B cell (primary cell): ENCODE results near the gene IGFLR1. TPM values are rescaled to one million over a fixed set of nuclear protein-coding genes. Genes with fewer than 3 reads are reported as not detected.

ENCODE experiments used
- ATAC-seq: fragments of 200-7000 bp; cut with Tn5 transposase; one replicate; pipeline ENCODE4 v1.10.0; 2021; ENCODE audit warnings: low read depth, mild to moderate bottlenecking, moderate number of reproducible peaks, moderate library complexity
- CTCF ChIA-PET: fragments of 350-600 bp; sonication (Branson Sonifier 250); formaldehyde crosslinking; loops from one replicate; lab custom pipeline; 2021; ENCODE audit warnings: antibody characterized with exemption, inconsistent platforms; lab: Charles Lee
- POLR2A ChIA-PET: fragments of 350-600 bp; sonication (Branson Sonifier 250); formaldehyde crosslinking; loops from one replicate; lab custom pipeline; 2021; ENCODE audit warnings: antibody characterized with exemption; lab: Charles Lee
- DNase-seq: peaks from one replicate; pipeline ENCODE4 v3.0.0; 2013
- H2AFZ ChIP-seq: 2 replicates; pipeline ENCODE4 v1.6.1; 2012; ENCODE audit warnings: mild to moderate bottlenecking, low read depth, low read length; ENCODE audit not compliant: insufficient read depth, poor library complexity, severe bottlenecking
- H3K27ac ChIP-seq, 2 donors: 1 replicate in 1 of 2; 2 replicates in 1 of 2; pipeline ENCODE4 v1.5.1; 2012 to 2013; ENCODE audit warnings: low read length in 2 of 2, mild to moderate bottlenecking in 2 of 2, moderate library complexity in 1 of 2
- H3K27me3 ChIP-seq, 4 experiments: fragments of 200-600 bp in 1 of 4; sonication (generic) in 1 of 4; replicated peaks in 1 of 4; 1 replicate in 2 of 4; 2 replicates in 2 of 4; pipeline versions ENCODE4 v1.6.1 to v1.7.0; 2013 to 2016; ENCODE audit warnings: low read length in 3 of 4, mild to moderate bottlenecking in 2 of 4, mixed read lengths in 1 of 4, moderate library complexity in 1 of 4; ENCODE audit not compliant: insufficient read depth in 4 of 4, control insufficient read depth in 3 of 4; ENCODE audit errors: control extremely low read depth in 1 of 4
- H3K36me3 ChIP-seq, 2 experiments: replicated peaks in 1 of 2; 1 replicate in 1 of 2; 2 replicates in 1 of 2; pipeline versions ENCODE4 v1.6.1 to v1.7.1; 2013; ENCODE audit warnings: low read length in 1 of 2; ENCODE audit not compliant: insufficient read depth in 2 of 2, control insufficient read depth in 1 of 2; ENCODE audit errors: control extremely low read depth in 1 of 2, extremely low read depth in 1 of 2
- H3K4me1 ChIP-seq, 2 donors: fragments of 200-600 bp in 1 of 2; sonication (generic) in 1 of 2; 1 replicate in 1 of 2; 2 replicates in 1 of 2; pipeline versions ENCODE4 v1.5.1 to v1.6.1; 2013 to 2017; ENCODE audit warnings: low read length in 2 of 2; ENCODE audit not compliant: control insufficient read depth in 2 of 2, insufficient read depth in 2 of 2
- H3K4me2 ChIP-seq: replicated peaks from 2 replicates; pipeline ENCODE3; 2012; ENCODE audit warnings: mild to moderate bottlenecking, low read depth, low read length; ENCODE audit not compliant: poor library complexity, severe bottlenecking
- H3K4me3 ChIP-seq, 5 experiments: fragments of 200-600 bp in 1 of 5; sonication (generic) in 1 of 5; 1 replicate in 3 of 5; 2 replicates in 2 of 5; pipeline versions ENCODE4 v1.5.1 to v1.7.0; 2011 to 2016; ENCODE audit warnings: low read length in 4 of 5, mild to moderate bottlenecking in 4 of 5, low read depth in 2 of 5, control low read depth in 1 of 5, moderate library complexity in 1 of 5; ENCODE audit not compliant: insufficient read depth in 1 of 5; ENCODE audit errors: control extremely low read depth in 1 of 5, extremely low read depth in 1 of 5
- H3K79me2 ChIP-seq: fragments of 200-600 bp; sonication (generic); one replicate; pipeline ENCODE4 v1.6.0; 2016; ENCODE audit warnings: low read length; ENCODE audit not compliant: control insufficient read depth, insufficient read depth
- H3K9ac ChIP-seq: fragments of 200-600 bp; sonication (generic); 2 replicates; pipeline ENCODE4 v1.6.1; 2017; ENCODE audit warnings: mild to moderate bottlenecking, low read length, moderate library complexity
- H3K9me3 ChIP-seq, 3 donors: one replicate each; pipeline versions ENCODE4 v1.6.1 to v1.7.1; 2013; ENCODE audit warnings: low read length in 2 of 3; ENCODE audit not compliant: control insufficient read depth in 2 of 3, insufficient read depth in 1 of 3; ENCODE audit errors: control extremely low read depth in 1 of 3
- H4K20me1 ChIP-seq: 2 replicates; pipeline ENCODE4 v1.6.0; 2012; ENCODE audit warnings: mild to moderate bottlenecking, low read length; ENCODE audit not compliant: insufficient read depth, control insufficient read depth, poor library complexity, severe bottlenecking
- H3K27ac Mint-ChIP-seq: one replicate; pipeline ENCODE4 v1.8.0; 2021; ENCODE audit warnings: mixed read lengths
- H3K27me3 Mint-ChIP-seq: one replicate; pipeline ENCODE4 v1.8.0; 2021; ENCODE audit warnings: mixed read lengths
- H3K4me1 Mint-ChIP-seq: one replicate; pipeline ENCODE4 v1.8.0; 2021; ENCODE audit warnings: mixed read lengths
- H3K4me3 Mint-ChIP-seq: one replicate; pipeline ENCODE4 v1.8.0; 2021; ENCODE audit warnings: mixed read lengths
- H3K9me3 Mint-ChIP-seq: one replicate; pipeline ENCODE4 v1.8.0; 2022; ENCODE audit warnings: mixed read lengths; ENCODE audit not compliant: insufficient read depth
- EZH2 ChIP-seq: IDR thresholded peaks from 2 replicates; pipeline ENCODE4 v1.6.1; 2012; ENCODE audit warnings: borderline replicate concordance, low read depth, mild to moderate bottlenecking, moderate library complexity, low read length; ENCODE audit not compliant: insufficient read depth, poor library complexity, severe bottlenecking
- WGBS: methylation state at CpG from one replicate; pipeline ENCODE4 v1.1.5; 2013; ENCODE audit warnings: missing lambda C conversion rate; ENCODE audit not compliant: insufficient coverage; 5-methylcytosine and 5-hydroxymethylcytosine counted together
- intact Hi-C: fragments of 100-400 bp; cut with micrococcal nuclease; formaldehyde crosslinking; loops from one replicate; pipeline ENCODE4 v1.10.0; 2022
- polyA plus RNA-seq: library from polyadenylated mRNA; depleted of rRNA; stranded (reverse); fragments of >200 nt; gene quantifications from 2 replicates; pipeline ENCODE4 v1.2.3, GENCODE V29; 2012
- total RNA-seq, 2 donors: library from RNA; stranded (reverse); fragments of 120-200 nt in 1 of 2; gene quantifications; 1 replicate in 1 of 2; 2 replicates in 1 of 2; pipeline versions ENCODE4 v1.2.3 to v1.2.4, GENCODE V29; 2013 to 2022
- TF ChIP-seq, protein P1 (sequence below): fragments of 200-600 bp; IDR thresholded peaks from one replicate; pipeline ENCODE4 v1.8.0; 2022; ENCODE audit warnings: antibody characterized with exemption, mild to moderate bottlenecking

The IGFLR1 gene
- total and polyA plus RNA-seq, 2 donors (not counting 1 experiment from before 2014, with no cell fraction given) = 130 to 245 TPM

DNA sequence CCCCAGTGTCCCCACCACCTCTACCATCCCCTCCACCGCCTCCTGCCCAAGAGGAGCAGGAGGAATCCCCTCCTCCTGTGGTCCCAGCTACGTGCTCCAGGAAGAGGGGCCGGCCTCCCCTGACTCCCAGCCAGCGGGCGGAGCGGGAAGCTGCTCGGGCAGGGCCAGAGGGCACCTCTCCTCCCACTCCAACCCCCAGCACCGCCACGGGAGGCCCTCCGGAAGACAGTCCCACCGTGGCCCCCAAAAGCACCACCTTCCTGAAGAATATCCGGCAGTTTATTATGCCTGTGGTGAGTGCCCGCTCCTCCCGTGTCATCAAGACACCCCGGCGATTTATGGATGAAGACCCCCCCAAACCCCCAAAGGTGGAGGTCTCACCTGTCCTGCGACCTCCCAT lies 21.6 kb downstream of the IGFLR1 start:
- Histone ChIP-seq H3K9ac (no peak overlapping the region), H4K20me1 (peaks cover 64% of the 10 kb centered on the region), H3K79me2 (peaks cover 77% of the 10 kb centered on the region), H2AFZ (no peak overlapping the region), H3K36me3 (peaks cover 0 to 55% of the 10 kb centered on the region in 2 experiments), H3K4me1 (peaks cover 16 to 29% of the 10 kb centered on the region in 2 donors), H3K4me3 (no peak overlapping the region), H3K27ac (no peak overlapping the region), H3K27me3 (no peaks in the 10 kb centered on the region), H3K4me2 (no peak overlapping the region), H3K9me3 (no peaks in the 10 kb centered on the region)
- Mint-ChIP-seq H3K4me3 (no peak overlapping the region), H3K4me1 (peaks cover 32% of the 10 kb centered on the region), H3K27me3 (no peaks in the 10 kb centered on the region), H3K9me3 (no peaks in the 10 kb centered on the region), H3K27ac (no peak overlapping the region)
- no peak for ATAC-seq
- 94% methylated on average over 14 of the region's 17 CpGs for whole genome bisulfite sequencing
- ChIA-PET POLR2A (interaction anchor here (0.7 kb wide), 1 partner anchor 10 kb away, joined by 6 read pairs; no protein-coding TSS in a partner anchor), CTCF (interaction anchor here (0.5 to 2.6 kb wide), 2 partner anchors 26 to 226 kb away, joined by 3 to 7 read pairs; no protein-coding TSS in a partner anchor)
- intact Hi-C loops = no loop called here
- no peak for DNase-seq
- TF ChIP-seq, protein P1, sequence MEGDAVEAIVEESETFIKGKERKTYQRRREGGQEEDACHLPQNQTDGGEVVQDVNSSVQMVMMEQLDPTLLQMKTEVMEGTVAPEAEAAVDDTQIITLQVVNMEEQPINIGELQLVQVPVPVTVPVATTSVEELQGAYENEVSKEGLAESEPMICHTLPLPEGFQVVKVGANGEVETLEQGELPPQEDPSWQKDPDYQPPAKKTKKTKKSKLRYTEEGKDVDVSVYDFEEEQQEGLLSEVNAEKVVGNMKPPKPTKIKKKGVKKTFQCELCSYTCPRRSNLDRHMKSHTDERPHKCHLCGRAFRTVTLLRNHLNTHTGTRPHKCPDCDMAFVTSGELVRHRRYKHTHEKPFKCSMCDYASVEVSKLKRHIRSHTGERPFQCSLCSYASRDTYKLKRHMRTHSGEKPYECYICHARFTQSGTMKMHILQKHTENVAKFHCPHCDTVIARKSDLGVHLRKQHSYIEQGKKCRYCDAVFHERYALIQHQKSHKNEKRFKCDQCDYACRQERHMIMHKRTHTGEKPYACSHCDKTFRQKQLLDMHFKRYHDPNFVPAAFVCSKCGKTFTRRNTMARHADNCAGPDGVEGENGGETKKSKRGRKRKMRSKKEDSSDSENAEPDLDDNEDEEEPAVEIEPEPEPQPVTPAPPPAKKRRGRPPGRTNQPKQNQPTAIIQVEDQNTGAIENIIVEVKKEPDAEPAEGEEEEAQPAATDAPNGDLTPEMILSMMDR = no peak
- no peak for TF ChIP-seq EZH2

DNA sequence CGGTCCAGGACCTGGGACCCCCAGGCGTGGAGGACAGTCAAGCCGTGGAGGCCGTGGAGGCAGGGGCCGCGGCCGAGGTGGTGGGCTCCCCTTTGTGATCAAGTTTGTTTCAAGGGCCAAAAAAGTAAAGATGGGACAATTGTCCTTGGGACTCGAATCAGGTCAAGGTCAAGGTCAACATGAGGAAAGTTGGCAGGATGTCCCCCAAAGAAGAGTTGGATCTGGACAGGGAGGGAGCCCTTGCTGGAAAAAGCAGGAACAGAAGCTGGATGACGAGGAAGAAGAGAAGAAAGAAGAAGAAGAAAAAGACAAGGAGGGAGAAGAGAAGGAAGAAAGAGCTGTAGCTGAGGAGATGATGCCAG lies 22.1 kb downstream of the IGFLR1 start:
- WGBS = 99% methylated on average over 9 of the region's 9 CpGs
- no peaks in the 10 kb centered on the region for H3K9me3 Mint-ChIP-seq

More for the DNA sequence above, 22.1 kb downstream of the IGFLR1 start:
- intact Hi-C loops = no loop called here
- H3K9ac ChIP-seq = no peak overlapping the region
- H3K9me3 ChIP-seq = no peaks in the 10 kb centered on the region
- no peak overlapping the region for H3K4me2 ChIP-seq
- Mint-ChIP-seq H3K4me3 (peak overlapping the region; percentile 45), H3K27me3 (no peaks in the 10 kb centered on the region), H3K4me1 (peaks cover 36% of the 10 kb centered on the region), H3K27ac (no peak overlapping the region)
- peaks cover 64% of the 10 kb centered on the region for H4K20me1 ChIP-seq
- H3K79me2 ChIP-seq = peaks cover 77% of the 10 kb centered on the region
- TF ChIP-seq, protein P1 = no peak
- no peak for TF ChIP-seq EZH2
- peaks cover 19 to 34% of the 10 kb centered on the region in 2 donors for H3K4me1 ChIP-seq
- H3K36me3 ChIP-seq = peaks cover 0 to 50% of the 10 kb centered on the region in 2 experiments
- ATAC-seq (no peak), DNase-seq (no peak)
- H2AFZ ChIP-seq = no peak overlapping the region
- no peak overlapping the region for H3K4me3 ChIP-seq
- ChIA-PET CTCF (interaction anchor here (1.3 to 2.6 kb wide), 3 partner anchors 20 to 25 kb away, joined by 3 to 7 read pairs (median 4); no protein-coding TSS in a partner anchor), POLR2A (no interaction called here)
- no peaks in the 10 kb centered on the region for H3K27me3 ChIP-seq
- no peak overlapping the region for H3K27ac ChIP-seq
